Kidney epithelial cell (primary cell): Measurements from ENCODE around the gene FSTL5. TPM values are rescaled to one million over a fixed set of nuclear protein-coding genes. Genes with fewer than 3 reads are reported as not detected.

Experiments used
- DNase-seq: peaks from one replicate; pipeline ENCODE4 v3.0.0-alpha.2; 2010; ENCODE audit warnings: low read depth
- H3K27me3 ChIP-seq: 2 replicates; pipeline ENCODE4 v1.6.0; 2011; ENCODE audit warnings: low read length; ENCODE audit not compliant: control insufficient read depth, insufficient read depth
- H3K36me3 ChIP-seq: 2 replicates; pipeline ENCODE4 v1.5.1; 2011; ENCODE audit warnings: low read length; ENCODE audit not compliant: control insufficient read depth, insufficient read depth
- H3K4me3 ChIP-seq: 2 replicates; pipeline ENCODE4 v1.5.1; 2011; ENCODE audit warnings: low read depth, mild to moderate bottlenecking, control low read depth, low read length
- total RNA-seq: library from RNA; depleted of rRNA; stranded (reverse); fragments of >200 nt; gene quantifications from 2 replicates; pipeline ENCODE4 v1.2.3, GENCODE V29; 2015
- TF ChIP-seq, protein P1 (sequence below): IDR thresholded peaks from 2 replicates; pipeline ENCODE4 v1.5.1; 2011; ENCODE audit warnings: mild to moderate bottlenecking, moderate library complexity, low read length, control low read depth, inconsistent platforms; ENCODE audit not compliant: insufficient read depth, poor library complexity, severe bottlenecking

FSTL5 gene
- total RNA-seq, 1 donor from 2014 or later = not detected

DNA sequence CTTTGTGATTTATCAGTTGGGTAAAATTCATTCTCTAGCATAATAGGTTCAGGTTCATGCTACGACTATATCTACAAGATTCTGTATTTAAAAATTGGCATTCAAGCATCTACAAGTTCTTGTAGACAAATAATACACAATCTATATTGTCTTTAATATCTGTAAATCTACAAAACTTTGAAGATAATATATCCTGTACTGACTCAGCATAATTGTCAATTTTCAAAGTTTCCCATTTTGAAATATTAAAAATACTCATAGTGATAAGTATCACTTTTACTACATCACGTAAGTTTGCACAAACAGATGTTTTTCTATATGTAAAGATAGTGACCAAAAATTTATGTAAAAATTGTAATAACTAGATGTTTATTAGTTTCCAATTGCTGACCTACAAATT, 360.6 kb downstream of the FSTL5 start:
- TF ChIP-seq, protein P1, sequence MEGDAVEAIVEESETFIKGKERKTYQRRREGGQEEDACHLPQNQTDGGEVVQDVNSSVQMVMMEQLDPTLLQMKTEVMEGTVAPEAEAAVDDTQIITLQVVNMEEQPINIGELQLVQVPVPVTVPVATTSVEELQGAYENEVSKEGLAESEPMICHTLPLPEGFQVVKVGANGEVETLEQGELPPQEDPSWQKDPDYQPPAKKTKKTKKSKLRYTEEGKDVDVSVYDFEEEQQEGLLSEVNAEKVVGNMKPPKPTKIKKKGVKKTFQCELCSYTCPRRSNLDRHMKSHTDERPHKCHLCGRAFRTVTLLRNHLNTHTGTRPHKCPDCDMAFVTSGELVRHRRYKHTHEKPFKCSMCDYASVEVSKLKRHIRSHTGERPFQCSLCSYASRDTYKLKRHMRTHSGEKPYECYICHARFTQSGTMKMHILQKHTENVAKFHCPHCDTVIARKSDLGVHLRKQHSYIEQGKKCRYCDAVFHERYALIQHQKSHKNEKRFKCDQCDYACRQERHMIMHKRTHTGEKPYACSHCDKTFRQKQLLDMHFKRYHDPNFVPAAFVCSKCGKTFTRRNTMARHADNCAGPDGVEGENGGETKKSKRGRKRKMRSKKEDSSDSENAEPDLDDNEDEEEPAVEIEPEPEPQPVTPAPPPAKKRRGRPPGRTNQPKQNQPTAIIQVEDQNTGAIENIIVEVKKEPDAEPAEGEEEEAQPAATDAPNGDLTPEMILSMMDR = no peak
- no peaks in the 10 kb centered on the region for H3K27me3 ChIP-seq
- DNase-seq = no peak
- no peak overlapping the region for H3K4me3 ChIP-seq
- no peaks in the 10 kb centered on the region for H3K36me3 ChIP-seq

DNA sequence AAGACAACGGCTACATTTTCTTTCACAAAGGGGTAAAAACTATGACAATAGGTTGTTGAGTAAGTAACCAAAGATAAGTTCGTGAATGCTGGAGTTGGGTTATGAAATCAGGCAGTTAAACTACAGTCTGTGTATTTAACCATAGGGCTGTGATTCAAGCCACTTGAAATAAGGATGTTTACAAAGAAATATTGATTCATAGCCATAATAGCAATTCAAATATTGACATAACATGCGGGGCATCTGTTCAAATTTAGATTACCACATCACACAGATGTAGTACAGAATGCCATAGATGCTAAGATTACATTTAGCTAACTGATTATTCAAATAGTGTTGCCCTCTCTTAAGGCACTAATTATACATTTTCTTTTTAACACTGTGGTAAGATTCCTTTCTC, 364.1 kb downstream of the FSTL5 start:
- no peak for DNase-seq
- no peak overlapping the region for H3K4me3 ChIP-seq
- no peaks in the 10 kb centered on the region for H3K36me3 ChIP-seq
- no peaks in the 10 kb centered on the region for H3K27me3 ChIP-seq
- TF ChIP-seq, protein P1 = no peak

DNA sequence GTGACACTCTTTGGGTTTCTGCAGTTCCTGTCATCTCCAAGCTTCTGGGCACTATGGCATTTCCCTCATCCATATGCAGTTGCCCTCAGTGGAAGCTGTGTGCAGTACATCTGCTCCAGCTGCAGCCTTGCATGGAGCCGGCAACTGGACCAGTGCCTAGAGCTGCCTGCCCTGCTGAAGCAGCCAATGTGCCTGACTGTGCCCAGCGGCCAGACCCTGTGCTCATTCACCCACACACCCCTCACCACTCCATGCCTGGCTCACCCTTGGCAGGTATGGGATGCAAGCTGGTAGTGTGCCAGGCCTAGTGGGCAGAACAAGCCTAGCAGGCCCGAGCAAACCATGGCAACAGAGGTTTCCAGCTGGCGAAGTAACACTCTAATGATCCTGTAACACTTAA, 370.8 kb downstream of the FSTL5 start:
- Histone ChIP-seq H3K27me3 (no peaks in the 10 kb centered on the region), H3K4me3 (no peak overlapping the region), H3K36me3 (no peaks in the 10 kb centered on the region)
- no peak for DNase-seq
- TF ChIP-seq, protein P1 = no peak

- H3K36me3 ChIP-seq = no peaks in the 10 kb centered on the region
Observed at GRCh38 chr4:161791796-161792556, 371.8 kb downstream of the FSTL5 start.

DNA sequence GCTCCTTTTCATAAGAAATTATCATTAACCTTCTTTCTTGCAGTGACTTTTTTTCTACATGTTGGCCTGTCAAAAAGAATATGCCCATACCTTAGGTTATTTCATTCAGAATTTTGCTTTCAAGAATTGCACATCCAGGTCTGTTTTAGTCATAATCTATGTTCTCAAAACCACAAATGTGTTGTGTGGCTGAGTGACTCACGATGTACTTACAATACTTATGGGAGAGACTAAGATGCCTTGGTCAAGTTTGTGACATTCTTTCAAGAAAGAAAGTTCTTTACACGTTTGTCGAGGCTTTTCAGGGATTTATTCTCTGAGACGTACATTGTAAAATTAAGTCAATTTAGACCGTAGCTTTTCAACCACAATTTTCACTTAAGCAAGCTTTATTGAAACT, 396.7 kb downstream of the FSTL5 start:
- Histone ChIP-seq H3K27me3 (no peaks in the 10 kb centered on the region), H3K36me3 (no peaks in the 10 kb centered on the region), H3K4me3 (no peak overlapping the region)
- DNase-seq = peak; percentile 56
- TF ChIP-seq, protein P1 = no peak

More at GRCh38 chr4:161791796-161792556, 371.8 kb downstream of the FSTL5 start:
- no peak overlapping the region for H3K4me3 ChIP-seq
- no peak for DNase-seq
- TF ChIP-seq, protein P1 = no peak
- no peaks in the 10 kb centered on the region for H3K27me3 ChIP-seq

DNA sequence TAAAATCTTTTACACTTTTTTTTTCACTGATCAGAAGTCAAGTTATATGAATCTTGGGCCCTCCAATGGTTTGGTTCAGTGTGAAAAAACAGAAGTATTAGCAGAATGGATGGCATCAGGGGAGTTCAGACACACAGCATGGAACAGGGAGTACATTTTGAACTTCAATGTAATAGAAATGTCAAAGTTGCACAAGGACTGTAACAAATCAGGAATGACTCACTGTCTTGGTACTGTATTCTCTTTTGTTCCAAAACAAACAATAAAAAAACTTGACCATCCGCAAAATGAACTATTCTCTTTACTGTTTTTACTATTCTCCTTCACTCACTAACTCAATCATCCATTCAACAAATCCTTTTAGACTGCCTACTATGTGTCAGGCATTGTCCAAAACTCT, 401.0 kb downstream of the FSTL5 start:
- DNase-seq = peak; percentile 32

More for the DNA sequence above, 401.0 kb downstream of the FSTL5 start:
- Histone ChIP-seq H3K36me3 (no peaks in the 10 kb centered on the region), H3K27me3 (no peaks in the 10 kb centered on the region), H3K4me3 (no peak overlapping the region)
- TF ChIP-seq, protein P1 = no peak
